ENCODE measurements around the gene BLOC1S1. TPM values are rescaled to one million over a fixed set of nuclear protein-coding genes. Genes with fewer than 3 reads are reported as not detected.

BLOC1S1 gene
- total and polyA plus RNA-seq, 10 of the 15 experiments (the other 5 are each of a cell fraction or from before 2014, with no cell fraction given) = 126 to 285 (median 166) TPM

DNA sequence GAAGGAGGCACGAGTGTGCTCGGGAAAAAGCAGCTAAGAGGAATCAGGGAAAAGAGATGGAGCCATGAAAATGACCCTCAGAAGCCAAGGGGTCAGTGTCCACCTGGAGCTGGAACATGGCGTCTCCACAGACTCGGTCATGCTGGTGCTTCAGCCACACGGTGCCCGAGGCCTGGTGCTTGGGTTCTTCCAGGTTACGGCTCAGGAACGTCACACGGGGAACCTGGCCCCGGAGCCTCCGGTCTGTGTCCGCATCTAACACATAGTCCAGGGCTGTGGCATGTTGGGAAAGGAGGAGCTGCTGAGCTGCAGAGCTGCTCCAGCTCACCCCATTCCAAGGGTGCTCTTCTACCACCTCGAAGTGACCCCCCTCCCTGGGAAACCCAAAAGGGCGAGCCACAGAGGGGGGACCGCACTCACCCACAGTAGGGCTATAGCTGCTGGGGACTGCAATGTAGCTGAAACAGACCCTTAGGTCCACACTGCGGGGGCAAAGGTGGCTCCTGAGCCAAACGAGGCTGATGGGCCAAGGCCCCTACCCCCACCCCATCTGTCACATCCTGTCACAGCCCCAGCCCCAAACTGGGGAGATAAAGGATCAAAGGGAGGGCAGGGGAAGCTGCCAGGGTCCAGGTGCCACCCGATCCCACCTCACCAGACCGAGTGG, 18.9 kb upstream of the BLOC1S1 start:
- CTCF ChIA-PET = interaction anchor here (0.8 kb wide), 1 partner anchor 13 kb away, joined by 3 read pairs; no protein-coding TSS in a partner anchor
- TF ChIP-seq FOS (IDR thresholded peaks at IDR 0.05; ENCODE audit: borderline replicate concordance, extremely low read depth, insufficient read length) = no peak
- TF ChIP-seq TAF1 (IDR thresholded peaks at IDR 0.05; ENCODE audit: borderline replicate concordance, low read depth, low read length) = no peak
- TF ChIP-seq, protein P1, sequence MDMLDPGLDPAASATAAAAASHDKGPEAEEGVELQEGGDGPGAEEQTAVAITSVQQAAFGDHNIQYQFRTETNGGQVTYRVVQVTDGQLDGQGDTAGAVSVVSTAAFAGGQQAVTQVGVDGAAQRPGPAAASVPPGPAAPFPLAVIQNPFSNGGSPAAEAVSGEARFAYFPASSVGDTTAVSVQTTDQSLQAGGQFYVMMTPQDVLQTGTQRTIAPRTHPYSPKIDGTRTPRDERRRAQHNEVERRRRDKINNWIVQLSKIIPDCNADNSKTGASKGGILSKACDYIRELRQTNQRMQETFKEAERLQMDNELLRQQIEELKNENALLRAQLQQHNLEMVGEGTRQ (IDR thresholded peaks at IDR 0.05; ENCODE audit: borderline replicate concordance, low read depth, low read length) = no peak
- TF ChIP-seq, protein P2, sequence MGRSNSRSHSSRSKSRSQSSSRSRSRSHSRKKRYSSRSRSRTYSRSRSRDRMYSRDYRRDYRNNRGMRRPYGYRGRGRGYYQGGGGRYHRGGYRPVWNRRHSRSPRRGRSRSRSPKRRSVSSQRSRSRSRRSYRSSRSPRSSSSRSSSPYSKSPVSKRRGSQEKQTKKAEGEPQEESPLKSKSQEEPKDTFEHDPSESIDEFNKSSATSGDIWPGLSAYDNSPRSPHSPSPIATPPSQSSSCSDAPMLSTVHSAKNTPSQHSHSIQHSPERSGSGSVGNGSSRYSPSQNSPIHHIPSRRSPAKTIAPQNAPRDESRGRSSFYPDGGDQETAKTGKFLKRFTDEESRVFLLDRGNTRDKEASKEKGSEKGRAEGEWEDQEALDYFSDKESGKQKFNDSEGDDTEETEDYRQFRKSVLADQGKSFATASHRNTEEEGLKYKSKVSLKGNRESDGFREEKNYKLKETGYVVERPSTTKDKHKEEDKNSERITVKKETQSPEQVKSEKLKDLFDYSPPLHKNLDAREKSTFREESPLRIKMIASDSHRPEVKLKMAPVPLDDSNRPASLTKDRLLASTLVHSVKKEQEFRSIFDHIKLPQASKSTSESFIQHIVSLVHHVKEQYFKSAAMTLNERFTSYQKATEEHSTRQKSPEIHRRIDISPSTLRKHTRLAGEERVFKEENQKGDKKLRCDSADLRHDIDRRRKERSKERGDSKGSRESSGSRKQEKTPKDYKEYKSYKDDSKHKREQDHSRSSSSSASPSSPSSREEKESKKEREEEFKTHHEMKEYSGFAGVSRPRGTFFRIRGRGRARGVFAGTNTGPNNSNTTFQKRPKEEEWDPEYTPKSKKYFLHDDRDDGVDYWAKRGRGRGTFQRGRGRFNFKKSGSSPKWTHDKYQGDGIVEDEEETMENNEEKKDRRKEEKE (IDR thresholded peaks at IDR 0.05) = no peak
- TF ChIP-seq KLF5 (IDR thresholded peaks at IDR 0.05; ENCODE audit: partially characterized antibody) = no peak
- TF ChIP-seq KDM1A (IDR thresholded peaks at IDR 0.05; ENCODE audit: borderline replicate concordance) = no peak
- no peak for TF ChIP-seq ZNF24 (IDR thresholded peaks at IDR 0.05)
- TF ChIP-seq BRCA1 (IDR thresholded peaks at IDR 0.05; ENCODE audit: low read depth, low read length) = no peak
- no peak for TF ChIP-seq HDAC2 (IDR thresholded peaks at IDR 0.05)
- TF ChIP-seq, protein P3, sequence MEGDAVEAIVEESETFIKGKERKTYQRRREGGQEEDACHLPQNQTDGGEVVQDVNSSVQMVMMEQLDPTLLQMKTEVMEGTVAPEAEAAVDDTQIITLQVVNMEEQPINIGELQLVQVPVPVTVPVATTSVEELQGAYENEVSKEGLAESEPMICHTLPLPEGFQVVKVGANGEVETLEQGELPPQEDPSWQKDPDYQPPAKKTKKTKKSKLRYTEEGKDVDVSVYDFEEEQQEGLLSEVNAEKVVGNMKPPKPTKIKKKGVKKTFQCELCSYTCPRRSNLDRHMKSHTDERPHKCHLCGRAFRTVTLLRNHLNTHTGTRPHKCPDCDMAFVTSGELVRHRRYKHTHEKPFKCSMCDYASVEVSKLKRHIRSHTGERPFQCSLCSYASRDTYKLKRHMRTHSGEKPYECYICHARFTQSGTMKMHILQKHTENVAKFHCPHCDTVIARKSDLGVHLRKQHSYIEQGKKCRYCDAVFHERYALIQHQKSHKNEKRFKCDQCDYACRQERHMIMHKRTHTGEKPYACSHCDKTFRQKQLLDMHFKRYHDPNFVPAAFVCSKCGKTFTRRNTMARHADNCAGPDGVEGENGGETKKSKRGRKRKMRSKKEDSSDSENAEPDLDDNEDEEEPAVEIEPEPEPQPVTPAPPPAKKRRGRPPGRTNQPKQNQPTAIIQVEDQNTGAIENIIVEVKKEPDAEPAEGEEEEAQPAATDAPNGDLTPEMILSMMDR (IDR thresholded peaks at IDR 0.05 in 2 of 3, conservative IDR thresholded peaks at IDR 0.05 in 1 of 3; ENCODE audit: control insufficient read depth in 2 of 3, extremely low read depth in 1 of 3, insufficient read depth in 1 of 3, low read depth in 3 of 3, low read length in 3 of 3) = no peak
- TF ChIP-seq GABPA (IDR thresholded peaks at IDR 0.05; ENCODE audit: low read depth) = no peak
- intact Hi-C loops (cut with micrococcal nuclease; ENCODE audit: unreplicated experiment) (no loop called here), in situ Hi-C loops (cut with MboI) (no loop called here)
- ATAC-seq = no peak
- POLR2A ChIA-PET = no interaction called here
- Histone ChIP-seq H3K36me3 (ENCODE audit: control insufficient read depth in 2 of 2, insufficient read depth in 2 of 2, low read length in 1 of 2) (no peaks in the 10 kb centered on the region), H3K27ac (ENCODE audit: control insufficient read depth, insufficient read depth) (no peak overlapping the region), H4K20me1 (ENCODE audit: control insufficient read depth, insufficient read depth) (no peaks in the 10 kb centered on the region), H3K4me2 (ENCODE audit: control insufficient read depth, insufficient read depth) (no peak overlapping the region), H3K9ac (ENCODE audit: control insufficient read depth, insufficient read depth, low read length) (no peak overlapping the region), H3K4me3 (no peak overlapping the region), H3K4me1 (ENCODE audit: control insufficient read depth, insufficient read depth, low read length) (no peaks in the 10 kb centered on the region), H3K27me3 (replicated peaks in 1 of 2; ENCODE audit: control insufficient read depth in 2 of 2, insufficient read depth in 2 of 2, low read length in 1 of 2) (no peaks in the 10 kb centered on the region), H3K9me3 (replicated peaks; ENCODE audit: control insufficient read depth, insufficient read depth, low read length) (no peaks in the 10 kb centered on the region), H2AFZ (ENCODE audit: control insufficient read depth, low read depth, low read length) (no peak overlapping the region), H3K79me2 (ENCODE audit: control insufficient read depth, insufficient read depth, low read length) (no peaks in the 10 kb centered on the region)
- WGBS (ENCODE audit: insufficient coverage, insufficient replicate concordance, low lambda C conversion rate, missing lambda C conversion rate) = 52% methylated on average over 19 of the region's 19 CpGs
- DNase-seq (ENCODE audit: low read depth, low spot score) = no peak
- SMC1A ChIA-PET (ENCODE audit: uncharacterized antibody, unreplicated experiment) = no interaction called here
- BruUV-seq (replicated peaks) = no TSS peak
- RAD21 ChIA-PET (ENCODE audit: unreplicated experiment) = no interaction called here
- no peak for FAIRE-seq

All from GM12878 (cell line).